Measurements from ENCODE around the gene KRT85. TPM values are rescaled to one million over a fixed set of nuclear protein-coding genes. Genes with fewer than 3 reads are reported as not detected.

Gene KRT85
- total and polyA plus RNA-seq, 2 of the 4 experiments (the other 2 are of a cell fraction): not detected

DNA sequence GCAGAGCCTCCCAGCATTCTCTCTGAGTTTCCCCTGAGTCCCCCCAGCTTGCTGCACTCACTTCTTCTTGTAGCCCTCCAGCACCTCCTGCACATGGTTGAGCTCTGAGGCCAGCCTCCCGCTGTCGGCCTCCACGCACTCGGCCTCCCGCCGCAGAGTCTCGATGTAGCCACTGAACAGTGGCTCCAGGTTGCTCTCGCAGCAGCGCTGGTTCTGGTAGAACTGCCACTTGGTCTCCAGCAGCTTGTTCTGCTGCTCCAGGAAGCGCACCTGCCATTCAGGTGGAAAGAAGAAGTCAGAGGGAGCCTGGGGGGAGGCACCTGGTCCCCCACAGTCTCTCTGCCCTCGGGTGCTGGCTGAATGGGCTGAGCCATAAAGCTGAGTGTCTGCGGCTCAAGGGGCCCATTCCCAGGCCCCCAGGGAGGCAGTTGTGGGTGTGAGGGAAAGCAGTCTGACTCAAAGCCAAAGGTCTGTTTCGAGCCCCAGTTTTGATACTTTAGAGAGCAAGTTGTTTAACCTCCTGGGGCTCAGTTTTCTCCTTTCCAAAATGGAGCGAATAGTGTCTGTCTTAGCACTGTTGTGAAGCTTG, 2.3 kb downstream of the KRT85 start:
- no TSS peak for BruUV-seq (replicated peaks)
- ATAC-seq (ENCODE audit: low read depth): no peak
- H3K9ac ChIP-seq (ENCODE audit: low read depth, low read length): no peak overlapping the region
- H3K9me3 ChIP-seq (ENCODE audit: control insufficient read depth, insufficient read depth, low read length): no peaks in the 10 kb centered on the region
- 69% methylated on average over 4 of the region's 14 CpGs; no CpG with 5 or more reads in 1 of the 2 experiments for WGBS, 2 experiments (ENCODE audit: extremely low coverage in 2 of 2, insufficient read length in 1 of 2)
- H2BK20ac ChIP-seq (ENCODE audit: low read depth, low read length): no peak overlapping the region
- intact Hi-C loops (cut with micrococcal nuclease) (no loop called here), in situ Hi-C loops (cut with MboI; ENCODE audit: low sequenced_read_pairs) (no loop called here), dilution Hi-C loops (cut with HindIII; ENCODE audit: low sequenced_read_pairs, unreplicated experiment) (no loop called here)
- no peak overlapping the region for H3K14ac ChIP-seq (replicated peaks; ENCODE audit: low read depth, low read length)
- POLR2A ChIA-PET (ENCODE audit: unreplicated experiment): no interaction called here
- H2AK9ac ChIP-seq (replicated peaks; ENCODE audit: low read depth, low read length, poor library complexity): no peak overlapping the region
- no peak overlapping the region for H3K27ac ChIP-seq (ENCODE audit: insufficient read depth, low read length)
- H3K4me2 ChIP-seq (ENCODE audit: low read depth, low read length): no peak overlapping the region
- H3K4ac ChIP-seq (ENCODE audit: low read depth, low read length): no peak overlapping the region
- DNase-seq: no peak
- H3K23ac ChIP-seq (ENCODE audit: low read depth, low read length): no peak overlapping the region
- H2BK5ac ChIP-seq (ENCODE audit: low read depth, low read length, poor library complexity, severe bottlenecking): no peak overlapping the region
- H3K36me3 ChIP-seq (ENCODE audit: control insufficient read depth, insufficient read depth, low read length): no peaks in the 10 kb centered on the region
- H4K5ac ChIP-seq (ENCODE audit: low read depth, low read length): no peak overlapping the region
- TF ChIP-seq MAFK (IDR thresholded peaks at IDR 0.05; ENCODE audit: low read depth, low read length) (no peak), BHLHE40 (IDR thresholded peaks at IDR 0.05; ENCODE audit: low read depth, low read length) (no peak), USF2 (IDR thresholded peaks at IDR 0.05; ENCODE audit: low read depth, low read length) (no peak), FOS (IDR thresholded peaks at IDR 0.05; ENCODE audit: low read depth, low read length) (no peak), RCOR1 (IDR thresholded peaks at IDR 0.05; ENCODE audit: insufficient replicate concordance, low read length) (no peak), MAZ (IDR thresholded peaks at IDR 0.05; ENCODE audit: borderline replicate concordance, low read depth, low read length) (no peak), MXI1 (IDR thresholded peaks at IDR 0.05; ENCODE audit: borderline replicate concordance, low read depth, low read length) (no peak), CEBPB (IDR thresholded peaks at IDR 0.05; ENCODE audit: low read depth, low read length) (no peak), RFX5 (IDR thresholded peaks at IDR 0.05; ENCODE audit: low read depth, low read length) (no peak), SMC3 (IDR thresholded peaks at IDR 0.05; ENCODE audit: low read depth, low read length) (no peak), RAD21 (IDR thresholded peaks at IDR 0.05; ENCODE audit: low read length) (no peak), NFE2L2 (IDR thresholded peaks at IDR 0.05; ENCODE audit: low read depth, low read length) (no peak), POLR2A (IDR thresholded peaks at IDR 0.05; ENCODE audit: low read depth, low read length) (no peak), CHD1 (IDR thresholded peaks at IDR 0.05; ENCODE audit: low read depth, low read length) (no peak)
- TF ChIP-seq, protein P1, sequence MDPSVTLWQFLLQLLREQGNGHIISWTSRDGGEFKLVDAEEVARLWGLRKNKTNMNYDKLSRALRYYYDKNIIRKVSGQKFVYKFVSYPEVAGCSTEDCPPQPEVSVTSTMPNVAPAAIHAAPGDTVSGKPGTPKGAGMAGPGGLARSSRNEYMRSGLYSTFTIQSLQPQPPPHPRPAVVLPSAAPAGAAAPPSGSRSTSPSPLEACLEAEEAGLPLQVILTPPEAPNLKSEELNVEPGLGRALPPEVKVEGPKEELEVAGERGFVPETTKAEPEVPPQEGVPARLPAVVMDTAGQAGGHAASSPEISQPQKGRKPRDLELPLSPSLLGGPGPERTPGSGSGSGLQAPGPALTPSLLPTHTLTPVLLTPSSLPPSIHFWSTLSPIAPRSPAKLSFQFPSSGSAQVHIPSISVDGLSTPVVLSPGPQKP (IDR thresholded peaks at IDR 0.05; ENCODE audit: borderline replicate concordance, low read depth, low read length): no peak
- TF ChIP-seq, protein P2, sequence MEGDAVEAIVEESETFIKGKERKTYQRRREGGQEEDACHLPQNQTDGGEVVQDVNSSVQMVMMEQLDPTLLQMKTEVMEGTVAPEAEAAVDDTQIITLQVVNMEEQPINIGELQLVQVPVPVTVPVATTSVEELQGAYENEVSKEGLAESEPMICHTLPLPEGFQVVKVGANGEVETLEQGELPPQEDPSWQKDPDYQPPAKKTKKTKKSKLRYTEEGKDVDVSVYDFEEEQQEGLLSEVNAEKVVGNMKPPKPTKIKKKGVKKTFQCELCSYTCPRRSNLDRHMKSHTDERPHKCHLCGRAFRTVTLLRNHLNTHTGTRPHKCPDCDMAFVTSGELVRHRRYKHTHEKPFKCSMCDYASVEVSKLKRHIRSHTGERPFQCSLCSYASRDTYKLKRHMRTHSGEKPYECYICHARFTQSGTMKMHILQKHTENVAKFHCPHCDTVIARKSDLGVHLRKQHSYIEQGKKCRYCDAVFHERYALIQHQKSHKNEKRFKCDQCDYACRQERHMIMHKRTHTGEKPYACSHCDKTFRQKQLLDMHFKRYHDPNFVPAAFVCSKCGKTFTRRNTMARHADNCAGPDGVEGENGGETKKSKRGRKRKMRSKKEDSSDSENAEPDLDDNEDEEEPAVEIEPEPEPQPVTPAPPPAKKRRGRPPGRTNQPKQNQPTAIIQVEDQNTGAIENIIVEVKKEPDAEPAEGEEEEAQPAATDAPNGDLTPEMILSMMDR (conservative IDR thresholded peaks at IDR 0.05; ENCODE audit: low read depth, low read length): no peak
- H2BK120ac ChIP-seq (ENCODE audit: low read depth, low read length): no peak overlapping the region
- CTCF ChIA-PET: no interaction called here
- no peak overlapping the region for H2BK15ac ChIP-seq (ENCODE audit: low read depth, low read length)
- no peak overlapping the region for H4K91ac ChIP-seq (ENCODE audit: insufficient read depth, low read depth, low read length)
- no peaks in the 10 kb centered on the region for H3K4me1 ChIP-seq (ENCODE audit: control insufficient read depth, insufficient read depth, low read length)
- H3K9me1 ChIP-seq (ENCODE audit: insufficient read depth, low read length): peaks cover 3% of the 10 kb centered on the region; the same call in 1 of the 2 replicates
- no peaks in the 10 kb centered on the region for H3K79me1 ChIP-seq (ENCODE audit: low read depth in 1 of 2, low read length in 2 of 2)
- no peak overlapping the region for H3K56ac ChIP-seq (ENCODE audit: extremely low read depth, insufficient read depth, low read length)
- no peak overlapping the region for H2AK5ac ChIP-seq (ENCODE audit: low read depth, low read length)
- no peak overlapping the region for H2AFZ ChIP-seq (replicated peaks; ENCODE audit: low read length, poor library complexity)
- H4K20me1 ChIP-seq (ENCODE audit: insufficient read depth, low read length): no peaks in the 10 kb centered on the region
- no peak overlapping the region for H4K8ac ChIP-seq (ENCODE audit: low read depth in 2 of 2, low read length in 2 of 2)
- peaks cover 71% of the 10 kb centered on the region for H3K27me3 ChIP-seq (ENCODE audit: control insufficient read depth, insufficient read depth, low read length)
- no peak overlapping the region for H3K18ac ChIP-seq (ENCODE audit: low read depth, low read length)
- H3K4me3 ChIP-seq (ENCODE audit: insufficient read depth, low read depth, low read length): no peak overlapping the region
